ENCODE results near the gene DCDC1. TPM values are rescaled to one million over a fixed set of nuclear protein-coding genes. Genes with fewer than 3 reads are reported as not detected.

Gene DCDC1
- total RNA-seq, 2 experiments from 2014 or later, result 0.21 to 0.27 TPM

GRCh38 chr11:30938171-30938570, 431.4 kb downstream of the DCDC1 start:
- H3K4me1 Mint-ChIP-seq (ENCODE audit: low read depth), result no peaks in the 10 kb centered on the region
- peaks cover 15% of the 10 kb centered on the region for H3K9me3 Mint-ChIP-seq
- CTCF ChIA-PET, result no interaction called here

DNA sequence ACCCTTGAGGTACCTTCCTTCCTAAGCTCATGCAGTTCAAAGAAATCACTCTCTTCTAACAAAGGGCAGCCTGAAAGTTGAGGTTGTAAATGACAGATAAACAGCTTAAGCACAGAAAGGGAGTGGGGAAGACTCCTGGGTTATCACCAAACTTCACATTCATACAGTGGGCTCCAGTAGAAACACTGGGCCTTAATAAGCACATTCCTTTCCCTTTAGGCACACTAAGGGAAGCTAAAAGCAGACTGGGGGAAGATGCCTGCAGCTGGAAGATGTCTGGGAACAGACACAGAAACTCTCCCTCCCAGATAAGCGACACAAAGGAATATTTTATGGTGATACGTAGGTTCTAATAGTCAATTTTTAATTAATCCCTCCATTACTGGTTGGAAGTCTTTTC, 433.0 kb downstream of the DCDC1 start:
- Mint-ChIP-seq H3K27ac (no peak overlapping the region), H3K36me3 (no peaks in the 10 kb centered on the region), H3K27me3 (no peaks in the 10 kb centered on the region), H3K9me3 (peaks cover 11% of the 10 kb centered on the region), H3K4me1 (ENCODE audit: low read depth) (no peaks in the 10 kb centered on the region), H3K4me3 (no peak overlapping the region)
- intact Hi-C loops (cut with micrococcal nuclease), result no loop called here
- CTCF ChIA-PET, result no interaction called here
- POLR2A ChIA-PET, result no interaction called here
- DNase-seq, result no peak

More at GRCh38 chr11:30938171-30938570, 431.4 kb downstream of the DCDC1 start:
- Mint-ChIP-seq H3K27me3 (no peaks in the 10 kb centered on the region), H3K27ac (no peak overlapping the region), H3K36me3 (no peaks in the 10 kb centered on the region), H3K4me3 (no peak overlapping the region)
- DNase-seq, result no peak
- intact Hi-C loops (cut with micrococcal nuclease), result no loop called here
- POLR2A ChIA-PET, result no interaction called here

DNA sequence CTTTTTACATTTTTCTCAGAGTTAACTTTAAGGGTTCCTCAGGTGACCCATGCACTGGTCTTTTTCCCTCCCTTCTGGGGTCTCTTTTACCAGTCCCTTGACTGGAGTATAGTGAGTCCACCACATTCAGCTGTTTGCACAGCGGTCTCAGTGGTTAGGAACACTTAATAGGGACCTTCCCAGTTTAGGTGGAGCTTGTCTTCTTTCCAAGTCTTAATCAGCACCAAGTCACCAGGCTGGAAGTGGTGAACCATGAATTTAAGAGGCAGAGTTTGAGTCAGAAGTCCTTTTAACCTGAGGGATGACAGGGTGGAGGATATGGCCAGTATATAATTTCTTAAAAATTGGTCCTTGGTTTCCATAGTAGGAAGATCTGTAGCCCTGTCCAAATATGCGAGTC, 433.7 kb downstream of the DCDC1 start:
- CTCF ChIA-PET, result no interaction called here
- Mint-ChIP-seq H3K4me3 (no peak overlapping the region), H3K36me3 (no peaks in the 10 kb centered on the region), H3K9me3 (peaks cover 7% of the 10 kb centered on the region), H3K27me3 (no peaks in the 10 kb centered on the region), H3K27ac (no peak overlapping the region), H3K4me1 (ENCODE audit: low read depth) (no peaks in the 10 kb centered on the region)
- intact Hi-C loops (cut with micrococcal nuclease), result no loop called here
- POLR2A ChIA-PET, result no interaction called here
- no peak for DNase-seq

DNA sequence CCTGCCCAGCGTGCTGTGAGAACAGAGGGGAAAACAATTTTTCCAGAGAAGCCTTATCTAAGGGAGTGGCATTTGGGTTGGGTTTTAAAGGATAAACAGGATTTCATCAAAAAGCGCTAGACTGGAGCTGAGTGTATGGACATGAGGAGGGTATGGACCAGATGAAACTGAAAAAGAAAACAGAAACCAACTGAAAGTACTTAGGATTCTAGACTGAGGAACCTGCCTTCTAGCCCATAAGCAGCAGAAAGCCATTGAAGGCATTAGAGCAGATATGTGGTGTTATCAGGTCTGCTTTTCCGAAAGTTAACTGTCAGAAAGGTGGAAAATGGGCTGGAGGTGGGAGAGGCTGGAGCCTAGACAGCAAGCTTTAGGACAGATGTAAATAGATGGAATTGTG, 443.4 kb downstream of the DCDC1 start:
- Mint-ChIP-seq H3K4me3 (no peak overlapping the region), H3K36me3 (no peaks in the 10 kb centered on the region), H3K4me1 (ENCODE audit: low read depth) (no peaks in the 10 kb centered on the region), H3K9me3 (no peaks in the 10 kb centered on the region), H3K27me3 (peaks cover 2% of the 10 kb centered on the region), H3K27ac (no peak overlapping the region)
- DNase-seq, result no peak
- intact Hi-C loops (cut with micrococcal nuclease), result no loop called here
- ChIA-PET POLR2A (no interaction called here), CTCF (no interaction called here)

- ChIA-PET POLR2A (no interaction called here), CTCF (no interaction called here)
- no peaks in the 10 kb centered on the region for H3K9me3 Mint-ChIP-seq
- no peak overlapping the region for H3K4me3 Mint-ChIP-seq
- no peak for DNase-seq
- intact Hi-C loops (cut with micrococcal nuclease), result no loop called here
- peaks cover 2% of the 10 kb centered on the region for H3K27me3 Mint-ChIP-seq
- H3K36me3 Mint-ChIP-seq, result no peaks in the 10 kb centered on the region
- no peak overlapping the region for H3K27ac Mint-ChIP-seq
- H3K4me1 Mint-ChIP-seq (ENCODE audit: low read depth), result no peaks in the 10 kb centered on the region
Measured at GRCh38 chr11:30921811-30922210, 447.7 kb downstream of the DCDC1 start.

GRCh38 chr11:30919389-30920152, 450.0 kb downstream of the DCDC1 start:
- H3K27ac Mint-ChIP-seq, result no peak overlapping the region
- intact Hi-C loops (cut with micrococcal nuclease), result no loop called here
- CTCF ChIA-PET, result no interaction called here
- H3K4me1 Mint-ChIP-seq (ENCODE audit: low read depth), result no peaks in the 10 kb centered on the region
- H3K4me3 Mint-ChIP-seq, result no peak overlapping the region
- DNase-seq, result no peak
- H3K27me3 Mint-ChIP-seq, result peaks cover 2% of the 10 kb centered on the region
- no peaks in the 10 kb centered on the region for H3K9me3 Mint-ChIP-seq
- POLR2A ChIA-PET, result no interaction called here
- no peaks in the 10 kb centered on the region for H3K36me3 Mint-ChIP-seq

- Mint-ChIP-seq H3K27me3 (peaks cover 2% of the 10 kb centered on the region), H3K4me1 (ENCODE audit: low read depth) (no peaks in the 10 kb centered on the region), H3K36me3 (no peaks in the 10 kb centered on the region), H3K9me3 (no peaks in the 10 kb centered on the region), H3K27ac (no peak overlapping the region), H3K4me3 (no peak overlapping the region)
- intact Hi-C loops (cut with micrococcal nuclease), result no loop called here
- DNase-seq, result no peak
- POLR2A ChIA-PET, result interaction anchor here (0.6 kb wide), 1 partner anchor 15 kb away, joined by 3 read pairs; no protein-coding TSS in a partner anchor
- CTCF ChIA-PET, result interaction anchor here (0.6 to 1.3 kb wide), 4 partner anchors 25 to 1578 kb away, joined by 3 read pairs; no protein-coding TSS in a partner anchor
Measured at GRCh38 chr11:30917859-30918478, 451.6 kb downstream of the DCDC1 start.

DNA sequence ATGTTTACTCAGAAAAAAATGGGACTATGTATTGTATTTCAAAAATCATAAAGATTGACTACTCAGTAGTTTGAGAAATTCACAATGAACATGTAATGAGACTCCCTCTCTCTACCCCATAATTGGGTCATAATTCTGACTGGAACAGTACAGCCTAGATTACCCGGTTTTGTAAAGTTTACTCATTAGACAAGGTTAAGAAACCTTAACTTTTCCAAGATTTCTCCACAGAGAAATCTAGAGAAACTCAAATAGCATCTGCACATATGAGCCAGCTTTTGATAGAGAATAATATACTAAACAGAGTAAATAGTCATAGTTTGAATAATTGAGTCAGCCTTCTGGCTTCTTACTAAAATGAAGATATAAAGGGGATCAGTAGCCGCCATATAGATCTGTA, 452.3 kb downstream of the DCDC1 start:
- DNase-seq, result no peak
- intact Hi-C loops (cut with micrococcal nuclease), result no loop called here
- no peak overlapping the region for H3K4me3 Mint-ChIP-seq
- POLR2A ChIA-PET, result no interaction called here
- no peaks in the 10 kb centered on the region for H3K9me3 Mint-ChIP-seq
- CTCF ChIA-PET, result interaction anchor here (1.3 kb wide), 1 partner anchor 25 kb away, joined by 3 read pairs; no protein-coding TSS in a partner anchor
- H3K27me3 Mint-ChIP-seq, result peaks cover 2% of the 10 kb centered on the region
- H3K36me3 Mint-ChIP-seq, result no peaks in the 10 kb centered on the region
- no peak overlapping the region for H3K27ac Mint-ChIP-seq
- no peaks in the 10 kb centered on the region for H3K4me1 Mint-ChIP-seq (ENCODE audit: low read depth)

DNA sequence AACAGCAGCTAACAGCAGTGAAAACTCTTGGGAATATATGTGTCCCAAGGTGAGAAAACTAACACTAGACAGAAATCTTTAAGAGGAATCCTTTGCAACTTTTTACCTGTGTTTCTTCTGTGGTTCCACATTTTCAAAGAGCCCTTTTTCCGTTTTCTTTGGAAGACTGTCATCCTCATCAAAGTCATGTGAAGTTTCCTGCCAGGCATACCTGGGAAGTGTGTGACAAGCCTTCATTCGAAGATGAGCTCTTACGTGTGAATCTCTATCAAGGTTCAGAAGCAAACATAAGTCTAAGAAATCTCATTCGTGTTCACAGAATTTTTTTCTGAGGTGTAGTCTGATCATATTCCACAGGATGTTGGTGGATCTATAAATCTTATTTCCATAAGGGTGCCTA, 452.8 kb downstream of the DCDC1 start:
- intact Hi-C loops (cut with micrococcal nuclease), result no loop called here
- Mint-ChIP-seq H3K27ac (no peak overlapping the region), H3K36me3 (no peaks in the 10 kb centered on the region), H3K27me3 (peaks cover 1% of the 10 kb centered on the region), H3K9me3 (no peaks in the 10 kb centered on the region), H3K4me1 (ENCODE audit: low read depth) (no peaks in the 10 kb centered on the region), H3K4me3 (no peak overlapping the region)
- CTCF ChIA-PET, result interaction anchor here (0.8 to 1.3 kb wide), 2 partner anchors 24 to 573 kb away, joined by 3 read pairs; no protein-coding TSS in a partner anchor
- POLR2A ChIA-PET, result no interaction called here
- DNase-seq, result no peak

GRCh38 chr11:30914143-30914762, 455.3 kb downstream of the DCDC1 start:
- H3K4me1 Mint-ChIP-seq (ENCODE audit: low read depth), result no peaks in the 10 kb centered on the region

GRCh38 chr11:30911247-30911646, 458.3 kb downstream of the DCDC1 start:
- H3K4me3 Mint-ChIP-seq, result no peak overlapping the region
- ChIA-PET CTCF (no interaction called here), POLR2A (no interaction called here)
- intact Hi-C loops (cut with micrococcal nuclease), result no loop called here
- H3K27ac Mint-ChIP-seq, result no peak overlapping the region
- no peaks in the 10 kb centered on the region for H3K4me1 Mint-ChIP-seq (ENCODE audit: low read depth)
- H3K27me3 Mint-ChIP-seq, result no peaks in the 10 kb centered on the region
- no peaks in the 10 kb centered on the region for H3K36me3 Mint-ChIP-seq
- no peaks in the 10 kb centered on the region for H3K9me3 Mint-ChIP-seq
- DNase-seq, result no peak

More at GRCh38 chr11:30914143-30914762, 455.3 kb downstream of the DCDC1 start:
- no peak overlapping the region for H3K4me3 Mint-ChIP-seq
- peak; percentile 13 for DNase-seq
- H3K9me3 Mint-ChIP-seq, result no peaks in the 10 kb centered on the region
- ChIA-PET CTCF (interaction anchor here (0.6 kb wide), 1 partner anchor 118 kb away, joined by 3 read pairs; no protein-coding TSS in a partner anchor), POLR2A (no interaction called here)
- H3K27me3 Mint-ChIP-seq, result no peaks in the 10 kb centered on the region
- H3K36me3 Mint-ChIP-seq, result no peaks in the 10 kb centered on the region
- intact Hi-C loops (cut with micrococcal nuclease), result loop anchor here (1.0 kb wide), 1 partner anchor 568 kb away; no protein-coding TSS in a partner anchor
- H3K27ac Mint-ChIP-seq, result no peak overlapping the region

- intact Hi-C loops (cut with micrococcal nuclease), result no loop called here
- Mint-ChIP-seq H3K4me1 (ENCODE audit: low read depth) (no peaks in the 10 kb centered on the region), H3K4me3 (no peak overlapping the region), H3K36me3 (no peaks in the 10 kb centered on the region), H3K9me3 (no peaks in the 10 kb centered on the region), H3K27ac (no peak overlapping the region), H3K27me3 (no peaks in the 10 kb centered on the region)
- no peak for DNase-seq
- CTCF ChIA-PET, result interaction anchor here (0.7 kb wide), 1 partner anchor 48 kb away, joined by 3 read pairs; no protein-coding TSS in a partner anchor
- POLR2A ChIA-PET, result no interaction called here
Measured at GRCh38 chr11:30908857-30909256, 460.7 kb downstream of the DCDC1 start.
